Effector memory CD4-positive, alpha-beta T cell (primary cell): Measurements from ENCODE around the gene FAM20A.

Source experiments
- DNase-seq, 3 donors: peaks; one replicate each; pipeline ENCODE4 v3.0.0-alpha.2; 2020
- H3K27ac ChIP-seq: 2 replicates; pipeline ENCODE4 v1.7.0; 2013; ENCODE audit warnings: mild to moderate bottlenecking, low read length, moderate library complexity; ENCODE audit not compliant: insufficient read depth, poor library complexity, severe bottlenecking
- H3K27me3 ChIP-seq: replicated peaks from 2 replicates; pipeline ENCODE4 v1.7.0; 2013; ENCODE audit warnings: mild to moderate bottlenecking, low read length; ENCODE audit not compliant: insufficient read depth, control insufficient read depth, poor library complexity, severe bottlenecking
- H3K36me3 ChIP-seq: 2 replicates; pipeline ENCODE4 v1.7.0; 2013; ENCODE audit warnings: mild to moderate bottlenecking, low read length, moderate library complexity; ENCODE audit not compliant: control insufficient read depth, insufficient read depth
- H3K4me1 ChIP-seq: 2 replicates; pipeline ENCODE4 v1.7.0; 2013; ENCODE audit warnings: low read length, mild to moderate bottlenecking; ENCODE audit not compliant: control insufficient read depth, insufficient read depth, poor library complexity, severe bottlenecking
- H3K4me3 ChIP-seq: 2 replicates; pipeline ENCODE4 v1.7.0; 2013; ENCODE audit warnings: low read length, low read depth, mild to moderate bottlenecking; ENCODE audit not compliant: insufficient read depth, poor library complexity, severe bottlenecking
- H3K9me3 ChIP-seq: 2 replicates; pipeline ENCODE4 v1.7.0; 2013; ENCODE audit warnings: mild to moderate bottlenecking, low read length, moderate library complexity; ENCODE audit not compliant: control insufficient read depth

Gene FAM20A

GRCh38 chr17:68513932-68514331, 87.2 kb downstream of the FAM20A start:
- DNase-seq: no peak
- peaks cover 18% of the 10 kb centered on the region for H3K36me3 ChIP-seq
- no peaks in the 10 kb centered on the region for H3K9me3 ChIP-seq
- peak overlapping the region; percentile 80 for H3K4me3 ChIP-seq
- H3K27me3 ChIP-seq: no peaks in the 10 kb centered on the region
- H3K27ac ChIP-seq: no peak overlapping the region
- H3K4me1 ChIP-seq: peaks cover 14% of the 10 kb centered on the region

- Histone ChIP-seq H3K27ac (peak overlapping the region; percentile 98), H3K4me1 (peaks cover 14% of the 10 kb centered on the region), H3K27me3 (no peaks in the 10 kb centered on the region), H3K36me3 (peaks cover 14% of the 10 kb centered on the region), H3K9me3 (no peaks in the 10 kb centered on the region), H3K4me3 (peak overlapping the region; percentile 80)
- no peak for DNase-seq
Observed at GRCh38 chr17:68512960-68513474, 88.2 kb downstream of the FAM20A start.

GRCh38 chr17:68512247-68512959, 88.8 kb downstream of the FAM20A start, which contains the start of gene PRKAR1A:
TSS of gene PRKAR1A (plus strand) at chr17:68512430. CDS start at chr17:68515400, 2,970 bp downstream.
- Histone ChIP-seq H3K36me3 (peaks cover 11% of the 10 kb centered on the region), H3K4me1 (peaks cover 14% of the 10 kb centered on the region), H3K27me3 (no peaks in the 10 kb centered on the region), H3K9me3 (no peaks in the 10 kb centered on the region), H3K27ac (peak within 1 kb of the TSS; percentile 98), H3K4me3 (peak within 1 kb of the TSS; percentile 80)
- peak; percentile 89 to 90 (median 90) for DNase-seq

GRCh38 chr17:68511671-68512246, 89.4 kb downstream of the FAM20A start:
- Histone ChIP-seq H3K4me1 (peaks cover 14% of the 10 kb centered on the region), H3K27ac (peak overlapping the region; percentile 98), H3K27me3 (no peaks in the 10 kb centered on the region), H3K9me3 (no peaks in the 10 kb centered on the region), H3K4me3 (peak overlapping the region; percentile 80), H3K36me3 (peaks cover 6% of the 10 kb centered on the region)
- DNase-seq: peak; percentile 57 to 63 (median 59)

- peaks cover 14% of the 10 kb centered on the region for H3K4me1 ChIP-seq
- peak overlapping the region; percentile 98 for H3K27ac ChIP-seq
- peak overlapping the region; percentile 80 for H3K4me3 ChIP-seq
- no peaks in the 10 kb centered on the region for H3K9me3 ChIP-seq
- DNase-seq: no peak
- no peaks in the 10 kb centered on the region for H3K27me3 ChIP-seq
- H3K36me3 ChIP-seq: peaks cover 6% of the 10 kb centered on the region
Observed at GRCh38 chr17:68511254-68511670, 89.9 kb downstream of the FAM20A start.

GRCh38 chr17:68509141-68510057, 91.8 kb downstream of the FAM20A start:
- H3K4me1 ChIP-seq: peaks cover 8% of the 10 kb centered on the region
- no peaks in the 10 kb centered on the region for H3K36me3 ChIP-seq
- no peak overlapping the region for H3K27ac ChIP-seq
- DNase-seq: no peak
- no peak overlapping the region for H3K4me3 ChIP-seq
- no peaks in the 10 kb centered on the region for H3K27me3 ChIP-seq
- no peaks in the 10 kb centered on the region for H3K9me3 ChIP-seq

GRCh38 chr17:68507576-68507975, 93.6 kb downstream of the FAM20A start:
- DNase-seq: no peak
- Histone ChIP-seq H3K4me3 (no peak overlapping the region), H3K27ac (no peak overlapping the region), H3K4me1 (peaks cover 4% of the 10 kb centered on the region), H3K36me3 (no peaks in the 10 kb centered on the region), H3K27me3 (no peaks in the 10 kb centered on the region), H3K9me3 (no peaks in the 10 kb centered on the region)

- H3K4me1 ChIP-seq: no peaks in the 10 kb centered on the region
- no peaks in the 10 kb centered on the region for H3K9me3 ChIP-seq
- H3K4me3 ChIP-seq: no peak overlapping the region
- no peaks in the 10 kb centered on the region for H3K36me3 ChIP-seq
- no peak for DNase-seq
- no peaks in the 10 kb centered on the region for H3K27me3 ChIP-seq
- H3K27ac ChIP-seq: no peak overlapping the region
Observed at GRCh38 chr17:68505951-68506350, 95.2 kb downstream of the FAM20A start.

GRCh38 chr17:68501074-68501473, 100.1 kb downstream of the FAM20A start:
- Histone ChIP-seq H3K4me3 (no peak overlapping the region), H3K4me1 (no peaks in the 10 kb centered on the region), H3K27me3 (no peaks in the 10 kb centered on the region), H3K36me3 (no peaks in the 10 kb centered on the region), H3K27ac (no peak overlapping the region), H3K9me3 (no peaks in the 10 kb centered on the region)
- no peak for DNase-seq
